LoVo (cell line): ENCODE results near the gene LIPC.

Experiments used
- DNase-seq: peaks from one replicate; pipeline ENCODE4 v3.0.0-alpha.2; 2016; ENCODE audit warnings: low spot score

Gene LIPC

GRCh38 chr15:58519516-58519915 lies 87.7 kb downstream of the LIPC start:
- DNase-seq = no peak

GRCh38 chr15:58520464-58520863 lies 88.7 kb downstream of the LIPC start:
- no peak for DNase-seq

GRCh38 chr15:58520936-58521292 lies 89.1 kb downstream of the LIPC start:
- DNase-seq = no peak

- peak; percentile 40 for DNase-seq
Observed at GRCh38 chr15:58521293-58521991, 89.7 kb downstream of the LIPC start.

GRCh38 chr15:58522391-58522790 lies 90.6 kb downstream of the LIPC start:
- DNase-seq = no peak

- no peak for DNase-seq
Observed at GRCh38 chr15:58522865-58523264, 91.1 kb downstream of the LIPC start.

- DNase-seq = no peak
Observed at GRCh38 chr15:58523634-58524033, 91.8 kb downstream of the LIPC start.

- DNase-seq = no peak
Observed at GRCh38 chr15:58524247-58524646, 92.5 kb downstream of the LIPC start.

- DNase-seq = no peak
Observed at GRCh38 chr15:58525991-58526421, 94.2 kb downstream of the LIPC start.

- no peak for DNase-seq
Observed at GRCh38 chr15:58526647-58527192, 94.9 kb downstream of the LIPC start.

- DNase-seq = no peak
Observed at GRCh38 chr15:58527573-58528187, 95.9 kb downstream of the LIPC start.

- peak; percentile 38 for DNase-seq
Observed at GRCh38 chr15:58528188-58528870, 96.5 kb downstream of the LIPC start.

GRCh38 chr15:58529041-58529440 lies 97.2 kb downstream of the LIPC start:
- DNase-seq = no peak

GRCh38 chr15:58530056-58530590 lies 98.3 kb downstream of the LIPC start:
- DNase-seq = no peak

- no peak for DNase-seq
Observed at GRCh38 chr15:58532126-58532525, 100.3 kb downstream of the LIPC start.

GRCh38 chr15:58534556-58534955 lies 102.8 kb downstream of the LIPC start:
- peak; percentile 6 for DNase-seq

GRCh38 chr15:58535337-58535736 lies 103.5 kb downstream of the LIPC start:
- no peak for DNase-seq

GRCh38 chr15:58535894-58536293 lies 104.1 kb downstream of the LIPC start:
- DNase-seq = no peak

GRCh38 chr15:58536414-58536813 lies 104.6 kb downstream of the LIPC start:
- no peak for DNase-seq

GRCh38 chr15:58537033-58537432 lies 105.2 kb downstream of the LIPC start:
- no peak for DNase-seq

- no peak for DNase-seq
Observed at GRCh38 chr15:58538225-58538727, 106.5 kb downstream of the LIPC start.

GRCh38 chr15:58538901-58539300 lies 107.1 kb downstream of the LIPC start:
- DNase-seq = no peak

- no peak for DNase-seq
Observed at GRCh38 chr15:58539548-58539947, 107.8 kb downstream of the LIPC start.
